ENCODE results near the gene PLEK. TPM values are rescaled to one million over a fixed set of nuclear protein-coding genes. Genes with fewer than 3 reads are reported as not detected.

The PLEK gene
- total and polyA plus RNA-seq, 7 experiments from 2014 or later: 0.37 to 210 (median 3.7) TPM

DNA sequence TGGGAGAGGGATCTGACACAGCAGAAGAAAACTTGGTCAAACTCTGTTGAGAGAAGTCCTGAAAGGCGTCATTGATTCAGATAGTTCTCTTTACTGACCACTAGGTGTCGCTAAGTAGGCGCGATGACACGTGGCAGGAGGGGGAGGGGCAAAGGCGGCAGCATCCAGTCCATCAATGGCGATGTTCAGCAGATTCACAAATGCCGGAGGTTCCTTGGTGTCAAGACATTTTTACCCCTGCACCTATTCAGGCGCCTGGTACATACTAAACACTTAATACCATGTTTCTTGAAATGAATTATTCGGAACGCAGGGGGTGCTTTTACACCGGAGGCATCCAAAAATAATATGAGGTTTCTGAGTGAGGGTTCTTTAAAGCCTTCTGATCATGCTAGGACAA is 3.0 kb upstream of the PLEK start:
- Histone ChIP-seq H3K9me3 (ENCODE audit: control insufficient read depth in 2 of 3, low read length in 3 of 3) (no peaks in the 10 kb centered on the region), H3K36me3 (ENCODE audit: control insufficient read depth in 2 of 3, insufficient read depth in 3 of 3, low read length in 3 of 3) (no peaks in the 10 kb centered on the region), H3K27ac (ENCODE audit: low read depth, low read length) (no peak overlapping the region), H3K4me3 (ENCODE audit: low read length) (peak overlapping the region; percentile 37), H3K4me1 (ENCODE audit: control insufficient read depth in 2 of 2, insufficient read depth in 2 of 2, low read length in 2 of 2) (peaks cover 0 to 20% of the 10 kb centered on the region in 2 donors), H3K27me3 (ENCODE audit: control insufficient read depth in 2 of 2, insufficient read depth in 2 of 2, low read length in 2 of 2) (no peaks in the 10 kb centered on the region)
- H3K27ac Mint-ChIP-seq: peak overlapping the region in 6 of 9 donors; percentile 10 to 81 (median 18)
- POLR2A ChIA-PET: no interaction called here
- peak overlapping the region in 9 of 10 donors; percentile 21 to 87 (median 74) for H3K4me3 Mint-ChIP-seq
- peaks cover 6 to 19% (median 10%) of the 10 kb centered on the region in 7 donors for H3K4me1 Mint-ChIP-seq
- peaks cover 0 to 23% (median 0%) of the 10 kb centered on the region in 5 donors for H3K27me3 Mint-ChIP-seq
- H3K36me3 Mint-ChIP-seq: no peaks in the 10 kb centered on the region
- no peaks in the 10 kb centered on the region for H3K9me3 Mint-ChIP-seq
- intact Hi-C loops (cut with micrococcal nuclease): loop anchor here (1.0 to 10.0 kb wide), 5 partner anchors 25 to 563 kb away; no protein-coding TSS in a partner anchor
- ATAC-seq (peak; percentile 87), DNase-seq (peak; percentile 62 to 81 (median 76))
- CTCF ChIA-PET: no interaction called here

DNA sequence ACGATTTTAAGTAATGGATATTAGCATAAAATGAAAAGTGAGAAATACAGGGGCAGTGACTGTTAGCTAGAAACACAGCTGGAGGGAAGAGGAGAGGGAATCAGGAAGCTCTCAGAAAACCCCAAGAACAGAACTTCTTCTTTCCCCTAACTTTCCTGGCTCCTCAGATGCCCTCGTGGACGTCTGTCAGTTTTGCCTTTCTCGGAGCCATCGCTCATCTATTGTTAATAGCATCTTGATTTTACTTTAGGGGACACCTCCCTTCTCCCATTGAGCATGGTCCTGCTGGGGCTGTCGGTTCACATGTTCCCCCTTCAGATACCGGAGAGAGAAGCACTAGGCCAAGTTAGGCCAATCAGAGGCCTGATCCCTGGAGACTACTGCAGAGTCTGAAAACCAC is 2.3 kb upstream of the PLEK start:
- H3K4me1 ChIP-seq (ENCODE audit: control insufficient read depth in 2 of 2, insufficient read depth in 2 of 2, low read length in 2 of 2): peaks cover 0 to 20% of the 10 kb centered on the region in 2 donors
- Mint-ChIP-seq H3K27me3 (peaks cover 0 to 28% (median 0%) of the 10 kb centered on the region in 5 donors), H3K9me3 (no peaks in the 10 kb centered on the region), H3K4me3 (peak overlapping the region in 3 of 10 donors; percentile 3 to 60 (median 39)), H3K4me1 (peaks cover 6 to 19% (median 10%) of the 10 kb centered on the region in 7 donors), H3K27ac (no peak overlapping the region), H3K36me3 (no peaks in the 10 kb centered on the region)
- no peaks in the 10 kb centered on the region for H3K36me3 ChIP-seq (ENCODE audit: control insufficient read depth in 2 of 3, insufficient read depth in 3 of 3, low read length in 3 of 3)
- no peak overlapping the region for H3K4me3 ChIP-seq (ENCODE audit: low read length)
- intact Hi-C loops (cut with micrococcal nuclease): loop anchor here (1.0 to 10.0 kb wide), 5 partner anchors 24 to 563 kb away; no protein-coding TSS in a partner anchor
- no peak overlapping the region for H3K27ac ChIP-seq (ENCODE audit: low read depth, low read length)
- ChIA-PET POLR2A (no interaction called here), CTCF (no interaction called here)
- ATAC-seq (no peak), DNase-seq (no peak)
- H3K9me3 ChIP-seq (ENCODE audit: control insufficient read depth in 2 of 3, low read length in 3 of 3): no peaks in the 10 kb centered on the region
- H3K27me3 ChIP-seq (ENCODE audit: control insufficient read depth in 2 of 2, insufficient read depth in 2 of 2, low read length in 2 of 2): no peaks in the 10 kb centered on the region

- peaks cover 0 to 36% (median 0%) of the 10 kb centered on the region in 5 donors for H3K27me3 Mint-ChIP-seq
- H3K4me3 Mint-ChIP-seq: peak overlapping the region in 1 of 10 donors; percentile 38
- DNase-seq: no peak
- Histone ChIP-seq H3K36me3 (ENCODE audit: control insufficient read depth in 2 of 3, insufficient read depth in 3 of 3, low read length in 3 of 3) (no peaks in the 10 kb centered on the region), H3K4me3 (ENCODE audit: low read length) (no peak overlapping the region), H3K27ac (ENCODE audit: low read depth, low read length) (no peak overlapping the region), H3K4me1 (ENCODE audit: control insufficient read depth in 2 of 2, insufficient read depth in 2 of 2, low read length in 2 of 2) (peaks cover 0 to 24% of the 10 kb centered on the region in 2 donors), H3K9me3 (ENCODE audit: control insufficient read depth in 2 of 3, low read length in 3 of 3) (no peaks in the 10 kb centered on the region), H3K27me3 (ENCODE audit: control insufficient read depth in 2 of 2, insufficient read depth in 2 of 2, low read length in 2 of 2) (no peaks in the 10 kb centered on the region)
- H3K9me3 Mint-ChIP-seq: peaks cover 0 to 2% (median 0%) of the 10 kb centered on the region in 11 donors
- no peak overlapping the region for H3K27ac Mint-ChIP-seq
- intact Hi-C loops (cut with micrococcal nuclease): loop anchor here (2.0 to 10.0 kb wide), 3 partner anchors 23 to 561 kb away; no protein-coding TSS in a partner anchor
- peaks cover 6 to 19% (median 10%) of the 10 kb centered on the region in 7 donors for H3K4me1 Mint-ChIP-seq
- no peak for ATAC-seq
- CTCF ChIA-PET: no interaction called here
- peaks cover 0 to 3% (median 0%) of the 10 kb centered on the region in 5 donors for H3K36me3 Mint-ChIP-seq
- POLR2A ChIA-PET: no interaction called here
These were observed 1.4 kb upstream of the PLEK start for GRCh38 chr2:68363721-68364120.

GRCh38 chr2:68366083-68366560 is 1.0 kb downstream of the PLEK start:
- H3K27ac ChIP-seq (ENCODE audit: low read depth, low read length): no peak overlapping the region
- H3K27me3 ChIP-seq (ENCODE audit: control insufficient read depth in 2 of 2, insufficient read depth in 2 of 2, low read length in 2 of 2): no peaks in the 10 kb centered on the region
- H3K4me1 ChIP-seq (ENCODE audit: control insufficient read depth in 2 of 2, insufficient read depth in 2 of 2, low read length in 2 of 2): peaks cover 0 to 47% of the 10 kb centered on the region in 2 donors
- DNase-seq (no peak), ATAC-seq (peak; percentile 47)
- POLR2A ChIA-PET: no interaction called here
- no peaks in the 10 kb centered on the region for H3K36me3 ChIP-seq (ENCODE audit: control insufficient read depth in 2 of 3, insufficient read depth in 3 of 3, low read length in 3 of 3)
- Mint-ChIP-seq H3K36me3 (peaks cover 0 to 11% (median 0%) of the 10 kb centered on the region in 5 donors), H3K27me3 (peaks cover 0 to 43% (median 0%) of the 10 kb centered on the region in 5 donors), H3K9me3 (peaks cover 0 to 10% (median 0%) of the 10 kb centered on the region in 11 donors), H3K4me1 (peaks cover 8 to 20% (median 10%) of the 10 kb centered on the region in 7 donors), H3K27ac (no peak overlapping the region), H3K4me3 (peak overlapping the region in 1 of 10 donors; percentile 86)
- peak overlapping the region; percentile 46 for H3K4me3 ChIP-seq (ENCODE audit: low read length)
- no peaks in the 10 kb centered on the region for H3K9me3 ChIP-seq (ENCODE audit: control insufficient read depth in 2 of 3, low read length in 3 of 3)
- intact Hi-C loops (cut with micrococcal nuclease): loop anchor here in 1 of 2 donors (10.0 kb wide), 1 partner anchor 559 kb away; no protein-coding TSS in a partner anchor
- CTCF ChIA-PET: interaction anchor here (0.7 kb wide), 1 partner anchor 1767 kb away, joined by 3 read pairs; no protein-coding TSS in a partner anchor

- no peak overlapping the region for H3K27ac Mint-ChIP-seq
- POLR2A ChIA-PET: no interaction called here
- intact Hi-C loops (cut with micrococcal nuclease): loop anchor here in 1 of 2 donors (10.0 kb wide), 1 partner anchor 557 kb away; no protein-coding TSS in a partner anchor
These were observed 3.0 kb downstream of the PLEK start for GRCh38 chr2:68367953-68368653.

GRCh38 chr2:68368654-68369336 is 3.7 kb downstream of the PLEK start:
- Mint-ChIP-seq H3K4me1 (peaks cover 0 to 17% (median 5%) of the 10 kb centered on the region in 7 donors), H3K4me3 (peak overlapping the region in 1 of 10 donors; percentile 50), H3K9me3 (peaks cover 0 to 10% (median 0%) of the 10 kb centered on the region in 11 donors), H3K27ac (no peak overlapping the region), H3K36me3 (peaks cover 0 to 13% (median 0%) of the 10 kb centered on the region in 5 donors), H3K27me3 (peaks cover 0 to 42% (median 0%) of the 10 kb centered on the region in 5 donors)
- H3K27me3 ChIP-seq (ENCODE audit: control insufficient read depth in 2 of 2, insufficient read depth in 2 of 2, low read length in 2 of 2): no peaks in the 10 kb centered on the region
- ChIA-PET CTCF (no interaction called here), POLR2A (no interaction called here)
- no peak overlapping the region for H3K27ac ChIP-seq (ENCODE audit: low read depth, low read length)
- no peaks in the 10 kb centered on the region for H3K36me3 ChIP-seq (ENCODE audit: control insufficient read depth in 2 of 3, insufficient read depth in 3 of 3, low read length in 3 of 3)
- peak overlapping the region; percentile 38 for H3K4me3 ChIP-seq (ENCODE audit: low read length)
- DNase-seq (no peak), ATAC-seq (no peak)
- peaks cover 0 to 54% of the 10 kb centered on the region in 2 donors for H3K4me1 ChIP-seq (ENCODE audit: control insufficient read depth in 2 of 2, insufficient read depth in 2 of 2, low read length in 2 of 2)
- H3K9me3 ChIP-seq (ENCODE audit: control insufficient read depth in 2 of 3, low read length in 3 of 3): no peaks in the 10 kb centered on the region
- intact Hi-C loops (cut with micrococcal nuclease): loop anchor here in 1 of 2 donors (10.0 kb wide), 1 partner anchor 556 kb away; no protein-coding TSS in a partner anchor

More at GRCh38 chr2:68367953-68368653, 3.0 kb downstream of the PLEK start:
- CTCF ChIA-PET: no interaction called here
- peak overlapping the region; percentile 38 for H3K4me3 ChIP-seq (ENCODE audit: low read length)
- H3K4me1 Mint-ChIP-seq: peaks cover 0 to 17% (median 5%) of the 10 kb centered on the region in 7 donors
- H3K27ac ChIP-seq (ENCODE audit: low read depth, low read length): no peak overlapping the region
- no peaks in the 10 kb centered on the region for H3K36me3 ChIP-seq (ENCODE audit: control insufficient read depth in 2 of 3, insufficient read depth in 3 of 3, low read length in 3 of 3)
- peaks cover 0 to 13% (median 0%) of the 10 kb centered on the region in 5 donors for H3K36me3 Mint-ChIP-seq
- peaks cover 0 to 57% of the 10 kb centered on the region in 2 donors for H3K4me1 ChIP-seq (ENCODE audit: control insufficient read depth in 2 of 2, insufficient read depth in 2 of 2, low read length in 2 of 2)
- ATAC-seq: no peak
- peak overlapping the region in 1 of 10 donors; percentile 50 for H3K4me3 Mint-ChIP-seq
- no peaks in the 10 kb centered on the region for H3K27me3 ChIP-seq (ENCODE audit: control insufficient read depth in 2 of 2, insufficient read depth in 2 of 2, low read length in 2 of 2)
- H3K27me3 Mint-ChIP-seq: peaks cover 0 to 44% (median 0%) of the 10 kb centered on the region in 5 donors
- peaks cover 0 to 10% (median 0%) of the 10 kb centered on the region in 11 donors for H3K9me3 Mint-ChIP-seq
- DNase-seq: no peak
- H3K9me3 ChIP-seq (ENCODE audit: control insufficient read depth in 2 of 3, low read length in 3 of 3): no peaks in the 10 kb centered on the region

Measured in naive thymus-derived CD4-positive, alpha-beta T cell (primary cell).